GM06990 (cell line): ENCODE measurements around the gene REEP3.

Source experiments
- DNase-seq: peaks from one replicate; pipeline ENCODE4 v3.0.0-alpha.2; 2011; ENCODE audit not compliant: insufficient read length; ENCODE audit errors: extremely low read depth
- H3K27me3 ChIP-seq: replicated peaks from 2 replicates; pipeline ENCODE4 v1.6.0; 2011; ENCODE audit warnings: low read length; ENCODE audit not compliant: control insufficient read depth, insufficient read depth
- H3K36me3 ChIP-seq: 2 replicates; pipeline ENCODE4 v1.5.1; 2011; ENCODE audit warnings: low read length; ENCODE audit not compliant: control insufficient read depth, insufficient read depth
- H3K4me3 ChIP-seq: replicated peaks from 2 replicates; pipeline ENCODE4 v1.5.1; 2011; ENCODE audit warnings: low read depth, mild to moderate bottlenecking, control low read depth, low read length
- CTCF ChIP-seq: IDR thresholded peaks from 2 replicates; pipeline ENCODE4 v1.5.1; 2011; ENCODE audit warnings: low read length, control low read depth, mild to moderate bottlenecking, inconsistent platforms; ENCODE audit not compliant: insufficient read depth, poor library complexity, severe bottlenecking

Gene REEP3

GRCh38 chr10:63553031-63553430 lies 31.8 kb downstream of the REEP3 start:
- H3K36me3 ChIP-seq = no peaks in the 10 kb centered on the region
- DNase-seq = no peak
- H3K27me3 ChIP-seq = no peaks in the 10 kb centered on the region
- no peak for TF ChIP-seq CTCF
- H3K4me3 ChIP-seq = no peak overlapping the region

GRCh38 chr10:63553473-63553872 lies 32.3 kb downstream of the REEP3 start:
- DNase-seq = no peak
- H3K4me3 ChIP-seq = no peak overlapping the region
- no peaks in the 10 kb centered on the region for H3K27me3 ChIP-seq
- H3K36me3 ChIP-seq = no peaks in the 10 kb centered on the region
- no peak for TF ChIP-seq CTCF

- no peaks in the 10 kb centered on the region for H3K27me3 ChIP-seq
- DNase-seq = peak; percentile 20
- no peak overlapping the region for H3K4me3 ChIP-seq
- no peaks in the 10 kb centered on the region for H3K36me3 ChIP-seq
- TF ChIP-seq CTCF = no peak
Observed at GRCh38 chr10:63554657-63555056, 33.5 kb downstream of the REEP3 start.

- H3K27me3 ChIP-seq = no peaks in the 10 kb centered on the region
- no peak for TF ChIP-seq CTCF
- no peak overlapping the region for H3K4me3 ChIP-seq
- H3K36me3 ChIP-seq = no peaks in the 10 kb centered on the region
- no peak for DNase-seq
Observed at GRCh38 chr10:63555330-63555729, 34.1 kb downstream of the REEP3 start.

- H3K36me3 ChIP-seq = no peaks in the 10 kb centered on the region
- H3K4me3 ChIP-seq = no peak overlapping the region
- H3K27me3 ChIP-seq = no peaks in the 10 kb centered on the region
- no peak for DNase-seq
- no peak for TF ChIP-seq CTCF
Observed at GRCh38 chr10:63558132-63558784, 37.1 kb downstream of the REEP3 start.

- Histone ChIP-seq H3K27me3 (no peaks in the 10 kb centered on the region), H3K4me3 (no peak overlapping the region), H3K36me3 (no peaks in the 10 kb centered on the region)
- no peak for DNase-seq
- no peak for TF ChIP-seq CTCF
Observed at GRCh38 chr10:63561341-63561740, 40.1 kb downstream of the REEP3 start.
